ENCODE measurements around the gene CEP112.

DNA sequence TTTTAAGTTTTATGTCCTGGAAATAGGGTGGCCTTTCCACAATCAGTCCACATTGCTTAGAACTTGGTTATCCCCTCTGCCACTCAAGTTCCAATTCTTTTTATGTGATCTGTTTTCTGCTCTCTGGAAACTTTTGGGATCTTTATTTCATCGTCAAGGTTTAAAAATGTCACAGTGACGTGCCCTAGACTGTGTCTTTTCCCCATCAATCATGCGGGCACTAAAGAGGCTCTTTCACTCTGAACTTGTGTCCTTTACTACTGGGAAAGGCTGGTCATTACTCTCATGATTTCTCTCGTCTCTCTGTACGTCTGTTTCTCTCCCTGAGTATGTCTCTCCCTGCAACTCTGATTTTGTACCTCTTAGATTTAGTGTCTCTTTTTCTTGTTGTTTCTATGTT lies 440.7 kb downstream of the CEP112 start:
- TF ChIP-seq, protein P1, sequence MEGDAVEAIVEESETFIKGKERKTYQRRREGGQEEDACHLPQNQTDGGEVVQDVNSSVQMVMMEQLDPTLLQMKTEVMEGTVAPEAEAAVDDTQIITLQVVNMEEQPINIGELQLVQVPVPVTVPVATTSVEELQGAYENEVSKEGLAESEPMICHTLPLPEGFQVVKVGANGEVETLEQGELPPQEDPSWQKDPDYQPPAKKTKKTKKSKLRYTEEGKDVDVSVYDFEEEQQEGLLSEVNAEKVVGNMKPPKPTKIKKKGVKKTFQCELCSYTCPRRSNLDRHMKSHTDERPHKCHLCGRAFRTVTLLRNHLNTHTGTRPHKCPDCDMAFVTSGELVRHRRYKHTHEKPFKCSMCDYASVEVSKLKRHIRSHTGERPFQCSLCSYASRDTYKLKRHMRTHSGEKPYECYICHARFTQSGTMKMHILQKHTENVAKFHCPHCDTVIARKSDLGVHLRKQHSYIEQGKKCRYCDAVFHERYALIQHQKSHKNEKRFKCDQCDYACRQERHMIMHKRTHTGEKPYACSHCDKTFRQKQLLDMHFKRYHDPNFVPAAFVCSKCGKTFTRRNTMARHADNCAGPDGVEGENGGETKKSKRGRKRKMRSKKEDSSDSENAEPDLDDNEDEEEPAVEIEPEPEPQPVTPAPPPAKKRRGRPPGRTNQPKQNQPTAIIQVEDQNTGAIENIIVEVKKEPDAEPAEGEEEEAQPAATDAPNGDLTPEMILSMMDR (IDR thresholded peaks at IDR 0.05 in 2 of 3, conservative IDR thresholded peaks at IDR 0.05 in 1 of 3; ENCODE audit: control insufficient read depth in 2 of 3, extremely low read depth in 1 of 3, insufficient read depth in 1 of 3, low read depth in 3 of 3, low read length in 3 of 3): no peak
- TF ChIP-seq EP300 (IDR thresholded peaks at IDR 0.05; ENCODE audit: borderline replicate concordance in 1 of 2, control insufficient read depth in 1 of 2, low read depth in 2 of 2, low read length in 2 of 2) (no peak), NRF1 (conservative IDR thresholded peaks at IDR 0.05; ENCODE audit: low read depth, low read length) (no peak), BRCA1 (IDR thresholded peaks at IDR 0.05; ENCODE audit: low read depth, low read length) (no peak), NFIC (IDR thresholded peaks at IDR 0.05; ENCODE audit: low read depth, low read length) (no peak), EZH2 (IDR thresholded peaks at IDR 0.05; ENCODE audit: borderline replicate concordance, control insufficient read depth, low read depth, low read length) (no peak), POLR2A (IDR thresholded peaks at IDR 0.05; ENCODE audit: low read depth, low read length) (no peak), HCFC1 (IDR thresholded peaks at IDR 0.05; ENCODE audit: low read length) (no peak), MEF2A (IDR thresholded peaks at IDR 0.05; ENCODE audit: insufficient read depth, low read depth, low read length) (no peak), RAD21 (IDR thresholded peaks at IDR 0.05; ENCODE audit: insufficient read depth, low read depth, low read length) (no peak), ELK1 (IDR thresholded peaks at IDR 0.05; ENCODE audit: low read depth, low read length) (no peak)
- TF ChIP-seq, protein P2, sequence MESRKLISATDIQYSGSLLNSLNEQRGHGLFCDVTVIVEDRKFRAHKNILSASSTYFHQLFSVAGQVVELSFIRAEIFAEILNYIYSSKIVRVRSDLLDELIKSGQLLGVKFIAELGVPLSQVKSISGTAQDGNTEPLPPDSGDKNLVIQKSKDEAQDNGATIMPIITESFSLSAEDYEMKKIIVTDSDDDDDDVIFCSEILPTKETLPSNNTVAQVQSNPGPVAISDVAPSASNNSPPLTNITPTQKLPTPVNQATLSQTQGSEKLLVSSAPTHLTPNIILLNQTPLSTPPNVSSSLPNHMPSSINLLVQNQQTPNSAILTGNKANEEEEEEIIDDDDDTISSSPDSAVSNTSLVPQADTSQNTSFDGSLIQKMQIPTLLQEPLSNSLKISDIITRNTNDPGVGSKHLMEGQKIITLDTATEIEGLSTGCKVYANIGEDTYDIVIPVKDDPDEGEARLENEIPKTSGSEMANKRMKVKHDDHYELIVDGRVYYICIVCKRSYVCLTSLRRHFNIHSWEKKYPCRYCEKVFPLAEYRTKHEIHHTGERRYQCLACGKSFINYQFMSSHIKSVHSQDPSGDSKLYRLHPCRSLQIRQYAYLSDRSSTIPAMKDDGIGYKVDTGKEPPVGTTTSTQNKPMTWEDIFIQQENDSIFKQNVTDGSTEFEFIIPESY (IDR thresholded peaks at IDR 0.05): no peak
- TF ChIP-seq, protein P3, sequence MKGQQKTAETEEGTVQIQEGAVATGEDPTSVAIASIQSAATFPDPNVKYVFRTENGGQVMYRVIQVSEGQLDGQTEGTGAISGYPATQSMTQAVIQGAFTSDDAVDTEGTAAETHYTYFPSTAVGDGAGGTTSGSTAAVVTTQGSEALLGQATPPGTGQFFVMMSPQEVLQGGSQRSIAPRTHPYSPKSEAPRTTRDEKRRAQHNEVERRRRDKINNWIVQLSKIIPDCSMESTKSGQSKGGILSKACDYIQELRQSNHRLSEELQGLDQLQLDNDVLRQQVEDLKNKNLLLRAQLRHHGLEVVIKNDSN (IDR thresholded peaks at IDR 0.05; ENCODE audit: borderline replicate concordance, extremely low read length, insufficient read depth, low read depth, low read length): no peak

Data from GM12878 (cell line).